HL-60 (cell line): ENCODE measurements around the gene RERE.
"Not testable (repeated sequence)": the region's sequence is repeated elsewhere in the genome, so short reads cannot be mapped to it uniquely, and the experiment has no call there.

Experiments
- DNase-seq, 2 experiments: peaks; one replicate each; pipeline ENCODE4 v3.0.0-alpha.2; 2010 to 2020; ENCODE audit warnings: low read depth in 1 of 2, low spot score in 1 of 2
- H3K27ac ChIP-seq: fragments of 250-450 bp; sonication (Bioruptor Pico); replicated peaks from 2 replicates; pipeline ENCODE4 v1.5.1; 2020; ENCODE audit warnings: mild to moderate bottlenecking, moderate library complexity
- H3K27me3 ChIP-seq: fragments of 250-450 bp; sonication (Bioruptor Pico); 2 replicates; pipeline ENCODE4 v1.5.1; 2021; ENCODE audit warnings: mild to moderate bottlenecking, moderate library complexity; ENCODE audit not compliant: insufficient read depth, poor library complexity, severe bottlenecking
- H3K4me3 ChIP-seq: replicated peaks from 2 replicates; pipeline ENCODE4 v1.5.1; 2011; ENCODE audit warnings: mild to moderate bottlenecking, control low read depth, low read length; ENCODE audit not compliant: insufficient read depth
- GABPA ChIP-seq: IDR thresholded peaks from 2 replicates; pipeline ENCODE4 v1.6.1; 2012; ENCODE audit warnings: low read depth
- POLR2AphosphoS5 ChIP-seq: IDR thresholded peaks from 2 replicates; pipeline ENCODE4 v1.6.1; 2012; ENCODE audit warnings: low read depth
- SPI1 ChIP-seq: IDR thresholded peaks from 2 replicates; pipeline ENCODE4 v1.6.1; 2012; ENCODE audit warnings: low read depth, mild to moderate bottlenecking, borderline replicate concordance
- TF ChIP-seq, protein P1 (sequence below): IDR thresholded peaks from one replicate; pipeline ENCODE4 v1.5.1; 2011; ENCODE audit warnings: low read length, control low read depth, inconsistent platforms; ENCODE audit not compliant: insufficient read depth
- TF ChIP-seq, protein P2 (sequence below): IDR thresholded peaks from 2 replicates; pipeline ENCODE4 v1.6.1; 2012; ENCODE audit warnings: low read depth; ENCODE audit not compliant: insufficient replicate concordance

Gene RERE

DNA sequence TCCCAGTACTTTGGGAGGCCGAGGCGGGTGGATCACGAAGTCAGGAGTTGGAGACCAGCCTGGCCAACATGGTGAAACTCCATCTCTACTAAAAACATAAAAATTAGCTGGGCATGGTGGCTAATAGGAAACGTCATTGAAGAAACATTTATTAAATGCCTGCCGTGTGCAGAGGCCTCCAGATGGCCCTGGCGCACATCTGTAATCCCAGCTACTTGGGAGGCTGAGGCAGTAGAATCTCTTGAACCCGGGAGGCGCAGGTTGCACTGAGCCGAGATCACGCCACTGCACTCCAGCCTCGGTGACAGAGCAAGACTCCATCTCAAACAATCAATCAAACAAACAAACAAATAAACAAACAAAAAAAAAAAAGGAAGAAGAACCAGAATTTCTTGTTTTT is 368.9 kb downstream of the RERE start:
- DNase-seq, H3K27ac ChIP-seq, H3K4me3 ChIP-seq, H3K27me3 ChIP-seq: not testable (repeated sequence)

DNA sequence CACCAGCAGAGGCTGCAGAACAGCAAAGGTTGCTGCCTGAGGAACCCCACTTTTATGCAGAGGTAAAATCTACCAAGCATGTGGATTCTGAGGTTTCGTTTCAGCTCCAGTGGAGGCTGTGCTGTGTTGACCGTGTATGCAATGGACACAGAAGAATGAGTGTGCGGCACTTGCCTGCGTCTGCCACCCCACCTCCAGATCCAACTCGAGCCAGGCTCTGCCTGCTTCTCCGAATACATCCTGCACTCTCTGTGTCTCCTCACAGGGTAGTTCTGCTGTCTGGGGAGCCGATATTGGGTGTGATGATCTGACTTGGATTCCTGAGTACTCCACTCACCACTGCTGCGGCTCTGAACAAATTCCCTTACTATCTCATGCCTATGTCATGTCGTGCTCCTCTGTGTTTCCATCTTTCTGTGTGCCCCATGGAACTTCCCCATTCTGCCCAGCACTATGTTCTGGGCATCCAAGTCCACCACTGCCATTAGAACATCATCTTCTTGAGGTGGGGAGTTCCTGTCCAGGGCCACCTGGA is 369.8 kb downstream of the RERE start:
- no peak overlapping the region for H3K27ac ChIP-seq
- no peak for TF ChIP-seq SPI1
- TF ChIP-seq, protein P1, sequence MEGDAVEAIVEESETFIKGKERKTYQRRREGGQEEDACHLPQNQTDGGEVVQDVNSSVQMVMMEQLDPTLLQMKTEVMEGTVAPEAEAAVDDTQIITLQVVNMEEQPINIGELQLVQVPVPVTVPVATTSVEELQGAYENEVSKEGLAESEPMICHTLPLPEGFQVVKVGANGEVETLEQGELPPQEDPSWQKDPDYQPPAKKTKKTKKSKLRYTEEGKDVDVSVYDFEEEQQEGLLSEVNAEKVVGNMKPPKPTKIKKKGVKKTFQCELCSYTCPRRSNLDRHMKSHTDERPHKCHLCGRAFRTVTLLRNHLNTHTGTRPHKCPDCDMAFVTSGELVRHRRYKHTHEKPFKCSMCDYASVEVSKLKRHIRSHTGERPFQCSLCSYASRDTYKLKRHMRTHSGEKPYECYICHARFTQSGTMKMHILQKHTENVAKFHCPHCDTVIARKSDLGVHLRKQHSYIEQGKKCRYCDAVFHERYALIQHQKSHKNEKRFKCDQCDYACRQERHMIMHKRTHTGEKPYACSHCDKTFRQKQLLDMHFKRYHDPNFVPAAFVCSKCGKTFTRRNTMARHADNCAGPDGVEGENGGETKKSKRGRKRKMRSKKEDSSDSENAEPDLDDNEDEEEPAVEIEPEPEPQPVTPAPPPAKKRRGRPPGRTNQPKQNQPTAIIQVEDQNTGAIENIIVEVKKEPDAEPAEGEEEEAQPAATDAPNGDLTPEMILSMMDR: no peak
- no peak for TF ChIP-seq GABPA
- TF ChIP-seq, protein P2, sequence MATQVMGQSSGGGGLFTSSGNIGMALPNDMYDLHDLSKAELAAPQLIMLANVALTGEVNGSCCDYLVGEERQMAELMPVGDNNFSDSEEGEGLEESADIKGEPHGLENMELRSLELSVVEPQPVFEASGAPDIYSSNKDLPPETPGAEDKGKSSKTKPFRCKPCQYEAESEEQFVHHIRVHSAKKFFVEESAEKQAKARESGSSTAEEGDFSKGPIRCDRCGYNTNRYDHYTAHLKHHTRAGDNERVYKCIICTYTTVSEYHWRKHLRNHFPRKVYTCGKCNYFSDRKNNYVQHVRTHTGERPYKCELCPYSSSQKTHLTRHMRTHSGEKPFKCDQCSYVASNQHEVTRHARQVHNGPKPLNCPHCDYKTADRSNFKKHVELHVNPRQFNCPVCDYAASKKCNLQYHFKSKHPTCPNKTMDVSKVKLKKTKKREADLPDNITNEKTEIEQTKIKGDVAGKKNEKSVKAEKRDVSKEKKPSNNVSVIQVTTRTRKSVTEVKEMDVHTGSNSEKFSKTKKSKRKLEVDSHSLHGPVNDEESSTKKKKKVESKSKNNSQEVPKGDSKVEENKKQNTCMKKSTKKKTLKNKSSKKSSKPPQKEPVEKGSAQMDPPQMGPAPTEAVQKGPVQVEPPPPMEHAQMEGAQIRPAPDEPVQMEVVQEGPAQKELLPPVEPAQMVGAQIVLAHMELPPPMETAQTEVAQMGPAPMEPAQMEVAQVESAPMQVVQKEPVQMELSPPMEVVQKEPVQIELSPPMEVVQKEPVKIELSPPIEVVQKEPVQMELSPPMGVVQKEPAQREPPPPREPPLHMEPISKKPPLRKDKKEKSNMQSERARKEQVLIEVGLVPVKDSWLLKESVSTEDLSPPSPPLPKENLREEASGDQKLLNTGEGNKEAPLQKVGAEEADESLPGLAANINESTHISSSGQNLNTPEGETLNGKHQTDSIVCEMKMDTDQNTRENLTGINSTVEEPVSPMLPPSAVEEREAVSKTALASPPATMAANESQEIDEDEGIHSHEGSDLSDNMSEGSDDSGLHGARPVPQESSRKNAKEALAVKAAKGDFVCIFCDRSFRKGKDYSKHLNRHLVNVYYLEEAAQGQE: no peak
- TF ChIP-seq POLR2AphosphoS5: no peak
- no peak for DNase-seq
- no peaks in the 10 kb centered on the region for H3K27me3 ChIP-seq
- no peak overlapping the region for H3K4me3 ChIP-seq

DNA sequence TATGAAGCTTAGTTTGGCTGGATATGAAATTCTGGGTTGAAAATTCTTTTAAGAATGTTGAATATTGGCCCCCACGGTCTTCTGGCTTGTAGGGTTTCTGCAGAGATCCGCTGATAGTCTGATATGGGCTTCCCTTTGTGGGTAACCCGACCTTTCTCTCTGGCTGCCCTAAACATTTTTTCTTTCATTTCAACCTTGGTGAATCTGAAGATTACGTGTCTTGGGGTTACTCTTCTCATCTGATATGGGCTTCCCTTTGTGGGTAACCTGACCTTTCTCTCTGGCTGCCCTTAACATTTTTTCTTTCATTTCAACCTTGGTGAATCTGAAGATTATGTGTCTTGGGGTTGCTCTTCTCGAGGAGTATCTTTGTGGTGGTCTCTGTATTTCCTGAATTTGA is 371.3 kb downstream of the RERE start:
- not testable (repeated sequence) for H3K4me3 ChIP-seq, DNase-seq, H3K27ac ChIP-seq

DNA sequence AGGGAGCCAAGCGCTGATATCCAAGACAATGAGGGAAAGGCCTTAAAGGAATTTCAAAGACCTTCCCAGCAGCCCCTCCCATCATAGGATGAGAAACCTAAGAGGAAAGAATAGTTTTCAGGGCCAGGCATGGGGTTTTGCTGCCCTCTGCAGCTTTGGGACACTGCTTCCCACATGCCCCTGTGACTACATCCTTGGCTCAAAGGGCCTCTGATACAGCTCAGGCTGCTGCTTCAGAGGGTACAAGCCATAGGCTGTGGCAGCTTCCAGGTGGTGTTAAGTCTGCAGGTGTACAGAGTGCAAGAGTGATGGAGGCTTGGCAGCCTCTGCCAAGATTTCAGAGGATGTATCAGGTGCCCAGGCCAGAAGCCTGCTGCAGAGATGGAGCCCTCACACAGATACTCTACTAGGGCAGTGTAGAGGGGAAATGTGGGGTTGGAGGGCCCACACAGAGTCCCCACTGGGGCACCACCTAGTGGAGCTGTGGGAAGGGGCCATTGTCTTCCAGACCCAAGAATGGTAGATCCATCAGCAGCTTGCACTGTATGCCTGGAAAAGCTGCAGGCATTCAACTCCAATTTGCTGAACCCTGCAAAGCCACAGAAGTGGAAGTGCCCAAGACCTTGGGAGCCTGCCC is 373.8 kb downstream of the RERE start:
- TF ChIP-seq SPI1 (no peak), POLR2AphosphoS5 (no peak), GABPA (no peak)
- TF ChIP-seq, protein P2: no peak
- DNase-seq: no peak
- no peak overlapping the region for H3K4me3 ChIP-seq
- no peaks in the 10 kb centered on the region for H3K27me3 ChIP-seq
- no peak overlapping the region for H3K27ac ChIP-seq

More for the DNA sequence above, 371.3 kb downstream of the RERE start:
- H3K27me3 ChIP-seq: not testable (repeated sequence)

DNA sequence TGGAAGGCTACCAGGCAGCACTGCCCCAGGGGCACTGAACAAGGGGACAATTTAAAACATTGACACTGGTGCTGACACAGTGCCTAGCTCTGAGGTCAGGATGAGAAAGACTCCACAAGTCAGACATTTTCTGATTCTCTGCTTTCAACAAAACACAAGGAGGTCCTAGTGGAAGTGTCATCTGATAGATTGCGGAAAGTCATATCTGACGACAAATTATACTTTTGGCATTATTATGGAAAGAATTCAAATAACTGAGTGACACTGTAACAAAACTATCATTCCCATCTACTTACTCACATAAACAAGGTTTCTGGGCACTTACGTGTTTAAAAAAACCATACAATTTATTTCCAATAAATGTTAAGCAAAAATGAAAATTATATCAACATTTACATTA is 376.0 kb downstream of the RERE start:
- H3K27ac ChIP-seq: no peak overlapping the region
- H3K27me3 ChIP-seq: no peaks in the 10 kb centered on the region
- no peak for DNase-seq
- TF ChIP-seq, protein P1: no peak
- no peak for TF ChIP-seq GABPA
- TF ChIP-seq POLR2AphosphoS5: no peak
- H3K4me3 ChIP-seq: no peak overlapping the region
